Astrocyte of the cerebellum (primary cell): ENCODE data around the gene EHBP1.
A peak's percentile ranks its signal among the peaks of the same experiment; 100 is the strongest.
"Not testable (repeated sequence)": the region's sequence is repeated elsewhere in the genome, so short reads cannot be mapped to it uniquely, and the experiment has no call there.

ENCODE experiments used
- DNase-seq: peaks from one replicate; pipeline ENCODE4 v3.0.0-alpha.2; 2011; ENCODE audit warnings: low read depth
- H3K4me3 ChIP-seq: 2 replicates; pipeline ENCODE4 v1.5.1; 2011; ENCODE audit warnings: mild to moderate bottlenecking, low read depth, low read length, moderate library complexity
- CTCF ChIP-seq: IDR thresholded peaks from 2 replicates; pipeline ENCODE4 v1.5.1; 2012; ENCODE audit warnings: low read length, low read depth, moderate library complexity, mild to moderate bottlenecking; ENCODE audit errors: missing control alignments
- in situ Hi-C: cut with HindIII; loops from 2 replicates; pipeline ENCODE4 v1.10.0; 2017; ENCODE audit warnings: low sequenced_read_pairs

The EHBP1 gene

DNA sequence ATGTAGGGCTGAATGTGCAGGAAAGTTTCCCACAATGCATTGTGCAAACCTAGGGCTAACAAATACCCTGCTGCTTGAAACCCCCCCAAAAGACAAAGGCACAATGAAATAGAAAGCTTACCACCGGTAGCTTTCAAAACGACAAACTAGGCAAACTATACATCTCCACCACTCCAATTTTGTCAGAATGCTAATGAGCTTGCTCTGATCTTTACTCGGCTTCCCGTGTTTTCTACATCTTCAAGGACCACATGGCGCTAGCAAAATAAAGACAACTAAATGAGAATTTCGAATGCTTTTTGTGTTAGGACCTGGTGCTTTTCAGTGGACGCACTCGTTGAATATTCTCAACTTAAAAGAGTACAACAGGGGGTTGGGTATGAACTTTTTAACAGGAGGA lies 307.9 kb downstream of the EHBP1 start:
- in situ Hi-C loops = no loop called here
- no peak overlapping the region for H3K4me3 ChIP-seq
- DNase-seq = no peak
- TF ChIP-seq CTCF = no peak

- TF ChIP-seq CTCF = no peak
- DNase-seq = no peak
- in situ Hi-C loops = no loop called here
- no peak overlapping the region for H3K4me3 ChIP-seq
Measured at GRCh38 chr2:63015389-63015788, 309.9 kb downstream of the EHBP1 start.

GRCh38 chr2:63018439-63018838 lies 312.9 kb downstream of the EHBP1 start:
- no peak for TF ChIP-seq CTCF
- in situ Hi-C loops = no loop called here
- DNase-seq = no peak
- no peak overlapping the region for H3K4me3 ChIP-seq

- DNase-seq, in situ Hi-C loops, H3K4me3 ChIP-seq: not testable (repeated sequence)
Measured at GRCh38 chr2:63019686-63020085, 314.2 kb downstream of the EHBP1 start.

DNA sequence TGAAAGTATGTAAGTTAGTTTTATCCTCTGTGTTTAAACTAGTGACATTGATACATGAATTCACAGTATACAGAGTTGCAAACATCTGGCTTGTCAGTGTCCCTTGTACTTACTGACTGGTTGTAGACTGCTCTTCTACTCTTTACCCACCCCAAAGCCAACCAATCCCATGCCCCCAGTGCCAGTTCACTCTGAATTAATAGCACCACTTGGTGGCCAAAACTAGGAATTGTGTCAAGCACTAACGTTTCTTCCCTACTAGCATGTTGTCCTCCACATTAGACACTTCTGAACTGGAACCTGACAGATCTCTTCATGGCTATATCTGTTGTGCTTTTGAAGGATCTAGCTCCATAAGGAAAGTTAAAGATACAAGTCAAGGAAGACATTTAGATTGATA lies 317.9 kb downstream of the EHBP1 start:
- in situ Hi-C loops = no loop called here
- DNase-seq = no peak
- no peak overlapping the region for H3K4me3 ChIP-seq
- TF ChIP-seq CTCF = peak; percentile 29

DNA sequence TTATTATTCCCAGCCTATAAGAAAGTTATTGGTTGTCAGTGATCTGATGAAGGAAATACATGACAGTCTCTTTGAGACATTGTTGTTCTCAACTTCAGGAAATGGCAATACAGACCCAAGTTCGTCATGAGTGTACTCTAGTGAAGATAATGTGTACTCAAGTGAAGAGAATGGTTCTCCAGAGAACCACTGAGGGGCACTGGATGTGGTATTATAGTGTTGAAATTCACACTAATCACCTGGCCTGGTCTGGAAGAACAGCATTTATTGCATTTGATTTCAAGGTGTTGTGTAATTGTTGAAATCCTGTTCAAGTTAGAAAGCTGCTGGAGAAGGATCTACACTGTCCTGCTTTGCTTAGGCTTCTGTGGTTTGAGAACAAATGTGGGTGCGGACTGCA lies 321.7 kb downstream of the EHBP1 start:
- in situ Hi-C loops = no loop called here
- H3K4me3 ChIP-seq = no peak overlapping the region
- DNase-seq = no peak
- TF ChIP-seq CTCF = no peak

GRCh38 chr2:63029058-63029457 lies 323.5 kb downstream of the EHBP1 start:
- in situ Hi-C loops = no loop called here
- no peak for TF ChIP-seq CTCF
- no peak overlapping the region for H3K4me3 ChIP-seq
- no peak for DNase-seq
